HCT116 (cell line): Measurements from ENCODE around the gene NRXN2. TPM values are rescaled to one million over a fixed set of nuclear protein-coding genes. Genes with fewer than 3 reads are reported as not detected.

Source experiments
- ATAC-seq: fragments of 200-7000 bp; cut with Tn5 transposase; 2 replicates; pipeline ENCODE4 v1.9.1; 2020; ENCODE audit warnings: mild to moderate bottlenecking, moderate library complexity
- BruUV-seq: library from RNA; stranded (reverse); fragments of 400-500 nt; replicated peaks from 2 replicates; lab custom pipeline; 2021; lab: Mats Ljungman, UMichigan
- CTCF ChIA-PET: fragments of 300-600 bp; sonication (Branson Sonifier 250); formaldehyde crosslinking; loops from one replicate; lab custom pipeline; 2021; ENCODE audit warnings: antibody characterized with exemption; lab: Charles Lee
- POLR2A ChIA-PET: fragments of 300-600, 350-600 bp; sonication (Branson Sonifier 250); formaldehyde crosslinking; loops from one replicate; lab custom pipeline; 2021; ENCODE audit warnings: antibody characterized with exemption; lab: Charles Lee
- RAD21 ChIA-PET, 2 experiments: fragments of 300-600 bp; sonication (Branson Sonifier 250); formaldehyde crosslinking; loops; one replicate each; lab custom pipeline; 2023; ENCODE audit warnings: low total read pairs in 2 of 2; ENCODE audit not compliant: uncharacterized antibody in 2 of 2, unreplicated experiment in 2 of 2, low non-redundant PET in 1 of 2; lab: Charles Lee
- DNase-seq: peaks from one replicate; pipeline ENCODE4 v3.0.0-alpha.2; 2010; ENCODE audit warnings: low read depth, low spot score
- H2AFZ ChIP-seq: fragments of 200-600 bp; shearing (Covaris generic), sonication (generic); 2 replicates; pipeline ENCODE4 v1.6.1; 2017; ENCODE audit warnings: low read depth, mixed run types, mixed read lengths, antibody characterized with exemption, low read length; ENCODE audit not compliant: poor library complexity, severe bottlenecking
- H3K27ac ChIP-seq: 2 replicates; pipeline ENCODE4 v1.5.1; 2012; ENCODE audit warnings: low read depth, low read length
- H3K27me3 ChIP-seq: fragments of 200-600 bp; sonication (generic); 2 replicates; pipeline ENCODE4 v1.6.1; 2016; ENCODE audit warnings: mixed run types, low read length, mixed read lengths; ENCODE audit not compliant: insufficient read depth
- H3K36me3 ChIP-seq, 2 experiments: fragments of 200-500 bp in 1 of 2; fragments of 200-600 bp in 1 of 2; sonication (Bioruptor generic) in 1 of 2; sonication (generic) in 1 of 2; 2 replicates each; pipeline versions ENCODE4 v1.5.1 to v1.6.1; 2014 to 2016; ENCODE audit warnings: low read length in 2 of 2, inconsistent platforms in 1 of 2, mixed read lengths in 1 of 2, mixed run types in 1 of 2; ENCODE audit not compliant: insufficient read depth in 2 of 2, control insufficient read depth in 1 of 2
- H3K4me1 ChIP-seq, 2 experiments: fragments of 200-600 bp in 1 of 2; sonication (generic) in 1 of 2; 2 replicates each; pipeline versions ENCODE4 v1.5.1 to v1.6.1; 2012 to 2017; ENCODE audit warnings: low read length in 2 of 2, inconsistent platforms in 1 of 2, mild to moderate bottlenecking in 1 of 2, mixed read lengths in 1 of 2, mixed run types in 1 of 2, moderate library complexity in 1 of 2; ENCODE audit not compliant: insufficient read depth in 2 of 2, control insufficient read depth in 1 of 2
- H3K4me2 ChIP-seq: fragments of 200-600 bp; sonication (generic); 2 replicates; pipeline ENCODE4 v1.6.1; 2017; ENCODE audit warnings: mixed run types, low read length, mixed read lengths
- H3K4me3 ChIP-seq, 2 experiments: fragments of 200-600 bp in 1 of 2; sonication (generic) in 1 of 2; replicated peaks in 1 of 2; 2 replicates each; pipeline ENCODE4 v1.5.1; 2011 to 2016; ENCODE audit warnings: low read length in 2 of 2, control low read depth in 1 of 2, low read depth in 1 of 2, mild to moderate bottlenecking in 1 of 2, mixed read lengths in 1 of 2, mixed run types in 1 of 2
- H3K79me2 ChIP-seq: fragments of 200-600 bp; sonication (generic); 2 replicates; pipeline ENCODE4 v1.6.1; 2017; ENCODE audit warnings: mild to moderate bottlenecking, mixed run types, low read length, moderate library complexity, mixed read lengths; ENCODE audit not compliant: insufficient read depth
- H3K9ac ChIP-seq: fragments of 200-600 bp; sonication (generic); 2 replicates; pipeline ENCODE4 v1.6.1; 2016; ENCODE audit warnings: low read length, mixed read lengths
- H3K9me2 ChIP-seq: fragments of 200-600 bp; sonication (generic), shearing (Covaris generic); 2 replicates; pipeline ENCODE4 v1.6.1; 2017; ENCODE audit warnings: mixed run types, mild to moderate bottlenecking, moderate library complexity; ENCODE audit not compliant: insufficient read depth
- H3K9me3 ChIP-seq, 2 experiments: fragments of 200-500 bp in 1 of 2; fragments of 200-600 bp in 1 of 2; sonication (Bioruptor generic) in 1 of 2; sonication (generic) in 1 of 2; 2 replicates each; pipeline ENCODE4 v1.6.1; 2014 to 2017; ENCODE audit warnings: low read length in 2 of 2, mixed read lengths in 2 of 2, inconsistent platforms in 1 of 2, low read depth in 1 of 2, mild to moderate bottlenecking in 1 of 2, mixed run types in 1 of 2, moderate library complexity in 1 of 2; ENCODE audit not compliant: control insufficient read depth in 1 of 2, insufficient read depth in 1 of 2
- H4K20me1 ChIP-seq: fragments of 200-600 bp; sonication (generic), shearing (Covaris generic); 2 replicates; pipeline ENCODE4 v1.6.1; 2017; ENCODE audit warnings: mixed run types, mild to moderate bottlenecking, moderate library complexity; ENCODE audit not compliant: insufficient read depth
- CBX3 ChIP-seq: IDR thresholded peaks from 2 replicates; pipeline ENCODE4 v1.6.1; 2012; ENCODE audit warnings: low read depth
- EZH2 ChIP-seq: fragments of 200-600 bp; sonication (generic); IDR thresholded peaks from 2 replicates; pipeline ENCODE4 v1.6.1; 2017; ENCODE audit warnings: antibody characterized with exemption, mixed run types
- EZH2phosphoT487 ChIP-seq: fragments of 200-600 bp; IDR thresholded peaks from 2 replicates; pipeline ENCODE4 v1.6.1; 2018; ENCODE audit warnings: antibody characterized with exemption, borderline replicate concordance
- FOSL1 ChIP-seq: IDR thresholded peaks from 2 replicates; pipeline ENCODE4 v1.6.1; 2012; ENCODE audit warnings: low read depth
- JUND ChIP-seq: IDR thresholded peaks from 2 replicates; pipeline ENCODE4 v1.6.1; 2012
- POLR2A ChIP-seq: IDR thresholded peaks from 2 replicates; pipeline ENCODE4 v1.7.0; 2011; ENCODE audit warnings: borderline replicate concordance; ENCODE audit not compliant: insufficient read depth, insufficient read length; ENCODE audit errors: extremely low read depth
- SIN3A ChIP-seq: IDR thresholded peaks from 2 replicates; pipeline ENCODE4 v1.6.1; 2012; ENCODE audit warnings: low read depth
- SRF ChIP-seq: IDR thresholded peaks from 2 replicates; pipeline ENCODE4 v1.6.1; 2012; ENCODE audit warnings: low read depth
- ZNF274 ChIP-seq: fragments of 200-500 bp; sonication (Bioruptor generic); IDR thresholded peaks from 2 replicates; pipeline ENCODE4 v1.6.1; 2014; ENCODE audit warnings: mild to moderate bottlenecking, low read depth, low read length, inconsistent platforms
- intact Hi-C: fragments of 100-400 bp; cut with micrococcal nuclease; formaldehyde crosslinking; loops from 2 replicates; pipeline ENCODE4 v1.10.0; 2022
- total RNA-seq: library from RNA; stranded (reverse); gene quantifications from one replicate; pipeline ENCODE4 v1.2.1, GENCODE V29; 2021; ENCODE audit not compliant: unreplicated experiment

NRXN2 gene
- total RNA-seq, 1 experiment from 2014 or later, result 1.5 TPM

- POLR2A ChIA-PET, result no interaction called here
- CTCF ChIA-PET, result no interaction called here
- intact Hi-C loops, result no loop called here
- H3K4me1 ChIP-seq, result peaks cover 0 to 6% of the 10 kb centered on the region in 2 experiments; a peak in 1 of 4 replicates
- no peak overlapping the region for H3K4me3 ChIP-seq
- no peaks in the 10 kb centered on the region for H3K36me3 ChIP-seq
- ATAC-seq (no peak), DNase-seq (no peak)
- no peaks in the 10 kb centered on the region for H3K9me3 ChIP-seq
- RAD21 ChIA-PET, result no interaction called here
- TF ChIP-seq FOSL1 (no peak), JUND (no peak), SIN3A (no peak), SRF (no peak), CBX3 (no peak)
- no peak overlapping the region for H3K27ac ChIP-seq
- no peaks in the 10 kb centered on the region for H3K79me2 ChIP-seq
- H3K4me2 ChIP-seq, result no peak overlapping the region
- H3K9me2 ChIP-seq, result no peaks in the 10 kb centered on the region
- H2AFZ ChIP-seq, result no peak overlapping the region
- H3K27me3 ChIP-seq, result no peaks in the 10 kb centered on the region
- no peak overlapping the region for H3K9ac ChIP-seq
- no peaks in the 10 kb centered on the region for H4K20me1 ChIP-seq
- BruUV-seq, result no TSS peak
Observed at GRCh38 chr11:64753019-64753379, 30.0 kb upstream of the NRXN2 start.

GRCh38 chr11:64752175-64752970, 29.4 kb upstream of the NRXN2 start:
- Histone ChIP-seq H3K27me3 (no peaks in the 10 kb centered on the region), H3K36me3 (no peaks in the 10 kb centered on the region), H3K4me3 (no peak overlapping the region), H3K9me2 (no peaks in the 10 kb centered on the region), H3K79me2 (no peaks in the 10 kb centered on the region), H4K20me1 (no peaks in the 10 kb centered on the region), H3K27ac (no peak overlapping the region), H3K9me3 (no peaks in the 10 kb centered on the region), H3K4me1 (peaks cover 0 to 6% of the 10 kb centered on the region in 2 experiments; a peak in 1 of 4 replicates), H2AFZ (no peak overlapping the region), H3K9ac (no peak overlapping the region), H3K4me2 (no peak overlapping the region)
- intact Hi-C loops, result no loop called here
- POLR2A ChIA-PET, result no interaction called here
- BruUV-seq, result no TSS peak
- no peak for TF ChIP-seq EZH2
- no peak for TF ChIP-seq POLR2A
- TF ChIP-seq EZH2phosphoT487, result no peak
- TF ChIP-seq ZNF274, result no peak
- CTCF ChIA-PET, result interaction anchor here (1.0 kb wide), 1 partner anchor 9 kb away, joined by 3 read pairs; no protein-coding TSS in a partner anchor
- DNase-seq, result no peak
- no peak for ATAC-seq
- RAD21 ChIA-PET, result no interaction called here
